ENCODE results near the gene DDX27.

Gene DDX27

GRCh38 chr20:49279677-49280462, 60.7 kb downstream of the DDX27 start:
- Histone ChIP-seq H3K9me3 (ENCODE audit: control insufficient read depth, insufficient read depth, low read depth, low read length) (no peaks in the 10 kb centered on the region; the same call in 1 of the 2 replicates), H3K36me3 (ENCODE audit: control insufficient read depth, insufficient read depth, low read length) (peaks cover 71% of the 10 kb centered on the region), H3K4me1 (ENCODE audit: control insufficient read depth, insufficient read depth, low read length) (peaks cover 25% of the 10 kb centered on the region)

GRCh38 chr20:49280463-49281058, 61.3 kb downstream of the DDX27 start:
- peaks cover 25% of the 10 kb centered on the region for H3K4me1 ChIP-seq (ENCODE audit: control insufficient read depth, insufficient read depth, low read length)
- H3K9me3 ChIP-seq (ENCODE audit: control insufficient read depth, insufficient read depth, low read depth, low read length), result no peaks in the 10 kb centered on the region; the same call in 1 of the 2 replicates
- peak overlapping the region; percentile 94 for H3K9ac ChIP-seq (ENCODE audit: low read length)
- peaks cover 72% of the 10 kb centered on the region for H3K36me3 ChIP-seq (ENCODE audit: control insufficient read depth, insufficient read depth, low read length)
- peak overlapping the region; percentile 77 for H3K4me3 ChIP-seq (ENCODE audit: low read depth, low read length)
- no peaks in the 10 kb centered on the region for H3K27me3 ChIP-seq (ENCODE audit: control insufficient read depth, insufficient read depth, low read length)
- peak overlapping the region; percentile 83 for H3K27ac ChIP-seq (ENCODE audit: low read depth, low read length)

More at GRCh38 chr20:49279677-49280462, 60.7 kb downstream of the DDX27 start:
- peak overlapping the region; percentile 94 for H3K9ac ChIP-seq (ENCODE audit: low read length)
- H3K4me3 ChIP-seq (ENCODE audit: low read depth, low read length), result peak overlapping the region; percentile 77
- H3K27me3 ChIP-seq (ENCODE audit: control insufficient read depth, insufficient read depth, low read length), result no peaks in the 10 kb centered on the region
- H3K27ac ChIP-seq (ENCODE audit: low read depth, low read length), result peak overlapping the region; percentile 83

- peak overlapping the region; percentile 94 for H3K9ac ChIP-seq (ENCODE audit: low read length)
- no peaks in the 10 kb centered on the region; the same call in 1 of the 2 replicates for H3K9me3 ChIP-seq (ENCODE audit: control insufficient read depth, insufficient read depth, low read depth, low read length)
- no peaks in the 10 kb centered on the region for H3K27me3 ChIP-seq (ENCODE audit: control insufficient read depth, insufficient read depth, low read length)
- H3K4me1 ChIP-seq (ENCODE audit: control insufficient read depth, insufficient read depth, low read length), result peaks cover 29% of the 10 kb centered on the region
- H3K4me3 ChIP-seq (ENCODE audit: low read depth, low read length), result peak overlapping the region; percentile 77
- H3K27ac ChIP-seq (ENCODE audit: low read depth, low read length), result peak overlapping the region; percentile 83
- peaks cover 76% of the 10 kb centered on the region for H3K36me3 ChIP-seq (ENCODE audit: control insufficient read depth, insufficient read depth, low read length)
Measured at GRCh38 chr20:49281059-49281912, 62.1 kb downstream of the DDX27 start.

GRCh38 chr20:49281913-49282467, 62.8 kb downstream of the DDX27 start:
- Histone ChIP-seq H3K4me3 (ENCODE audit: low read depth, low read length) (peak overlapping the region; percentile 77), H3K9me3 (ENCODE audit: control insufficient read depth, insufficient read depth, low read depth, low read length) (no peaks in the 10 kb centered on the region), H3K9ac (ENCODE audit: low read length) (peak overlapping the region; percentile 94), H3K4me1 (ENCODE audit: control insufficient read depth, insufficient read depth, low read length) (peaks cover 29% of the 10 kb centered on the region), H3K27me3 (ENCODE audit: control insufficient read depth, insufficient read depth, low read length) (no peaks in the 10 kb centered on the region), H3K27ac (ENCODE audit: low read depth, low read length) (peak overlapping the region; percentile 83), H3K36me3 (ENCODE audit: control insufficient read depth, insufficient read depth, low read length) (peaks cover 83% of the 10 kb centered on the region)

- H3K9ac ChIP-seq (ENCODE audit: low read length), result peak overlapping the region; percentile 94
- H3K36me3 ChIP-seq (ENCODE audit: control insufficient read depth, insufficient read depth, low read length), result peaks cover 90% of the 10 kb centered on the region
- H3K27me3 ChIP-seq (ENCODE audit: control insufficient read depth, insufficient read depth, low read length), result no peaks in the 10 kb centered on the region
- no peaks in the 10 kb centered on the region for H3K9me3 ChIP-seq (ENCODE audit: control insufficient read depth, insufficient read depth, low read depth, low read length)
- peak overlapping the region; percentile 77 for H3K4me3 ChIP-seq (ENCODE audit: low read depth, low read length)
- peaks cover 30% of the 10 kb centered on the region for H3K4me1 ChIP-seq (ENCODE audit: control insufficient read depth, insufficient read depth, low read length)
- H3K27ac ChIP-seq (ENCODE audit: low read depth, low read length), result peak overlapping the region; percentile 83
Measured at GRCh38 chr20:49282584-49283171, 63.5 kb downstream of the DDX27 start.

- Histone ChIP-seq H3K36me3 (ENCODE audit: control insufficient read depth, insufficient read depth, low read length) (peaks cover 96% of the 10 kb centered on the region), H3K27me3 (ENCODE audit: control insufficient read depth, insufficient read depth, low read length) (no peaks in the 10 kb centered on the region), H3K4me1 (ENCODE audit: control insufficient read depth, insufficient read depth, low read length) (peaks cover 33% of the 10 kb centered on the region), H3K4me3 (ENCODE audit: low read depth, low read length) (peak overlapping the region; percentile 77), H3K9me3 (ENCODE audit: control insufficient read depth, insufficient read depth, low read depth, low read length) (no peaks in the 10 kb centered on the region), H3K27ac (ENCODE audit: low read depth, low read length) (peak overlapping the region; percentile 33; the same call in 1 of the 2 replicates), H3K9ac (ENCODE audit: low read length) (peak overlapping the region; percentile 94)
Measured at GRCh38 chr20:49283176-49283702, 64.0 kb downstream of the DDX27 start.

GRCh38 chr20:49283703-49284625, 64.7 kb downstream of the DDX27 start:
- H3K9ac ChIP-seq (ENCODE audit: low read length), result peak overlapping the region; percentile 94
- peaks cover 39% of the 10 kb centered on the region for H3K4me1 ChIP-seq (ENCODE audit: control insufficient read depth, insufficient read depth, low read length)
- H3K9me3 ChIP-seq (ENCODE audit: control insufficient read depth, insufficient read depth, low read depth, low read length), result no peaks in the 10 kb centered on the region
- H3K36me3 ChIP-seq (ENCODE audit: control insufficient read depth, insufficient read depth, low read length), result peaks cover 99% of the 10 kb centered on the region
- no peaks in the 10 kb centered on the region for H3K27me3 ChIP-seq (ENCODE audit: control insufficient read depth, insufficient read depth, low read length)
- H3K27ac ChIP-seq (ENCODE audit: low read depth, low read length), result peak overlapping the region; percentile 33; the same call in 1 of the 2 replicates
- H3K4me3 ChIP-seq (ENCODE audit: low read depth, low read length), result peak overlapping the region; percentile 77

GRCh38 chr20:49284818-49285217, 65.6 kb downstream of the DDX27 start:
- H3K9me3 ChIP-seq (ENCODE audit: control insufficient read depth, insufficient read depth, low read depth, low read length), result no peaks in the 10 kb centered on the region
- H3K27me3 ChIP-seq (ENCODE audit: control insufficient read depth, insufficient read depth, low read length), result no peaks in the 10 kb centered on the region
- H3K4me3 ChIP-seq (ENCODE audit: low read depth, low read length), result peak overlapping the region; percentile 42
- no peak overlapping the region for H3K9ac ChIP-seq (ENCODE audit: low read length)
- H3K36me3 ChIP-seq (ENCODE audit: control insufficient read depth, insufficient read depth, low read length), result peaks cover 96% of the 10 kb centered on the region
- H3K4me1 ChIP-seq (ENCODE audit: control insufficient read depth, insufficient read depth, low read length), result peaks cover 39% of the 10 kb centered on the region
- H3K27ac ChIP-seq (ENCODE audit: low read depth, low read length), result no peak overlapping the region

GRCh38 chr20:49285233-49285668, 66.0 kb downstream of the DDX27 start:
- no peaks in the 10 kb centered on the region for H3K9me3 ChIP-seq (ENCODE audit: control insufficient read depth, insufficient read depth, low read depth, low read length)
- peaks cover 39% of the 10 kb centered on the region for H3K4me1 ChIP-seq (ENCODE audit: control insufficient read depth, insufficient read depth, low read length)
- no peaks in the 10 kb centered on the region for H3K27me3 ChIP-seq (ENCODE audit: control insufficient read depth, insufficient read depth, low read length)
- peak overlapping the region; percentile 42 for H3K4me3 ChIP-seq (ENCODE audit: low read depth, low read length)
- H3K36me3 ChIP-seq (ENCODE audit: control insufficient read depth, insufficient read depth, low read length), result peaks cover 94% of the 10 kb centered on the region
- H3K27ac ChIP-seq (ENCODE audit: low read depth, low read length), result 0 out of 2 replicates have a peak overlapping the region, but pooled peaks have one; percentile 15
- H3K9ac ChIP-seq (ENCODE audit: low read length), result no peak overlapping the region

Data from HUES6 (cell line).